T-cell (primary cell): ENCODE results near the gene PSMD12. TPM values are rescaled to one million over a fixed set of nuclear protein-coding genes. Genes with fewer than 3 reads are reported as not detected.
"Not testable (repeated sequence)": the region's sequence is repeated elsewhere in the genome, so short reads cannot be mapped to it uniquely, and the experiment has no call there.

ENCODE experiments used
- ATAC-seq, 4 experiments: fragments of 200-7000 bp in 3 of 4; fragments of 150-1000 bp in 1 of 4; cut with Tn5 transposase; replicated peaks in 1 of 4; 1 replicate in 3 of 4; 2 replicates in 1 of 4; pipeline ENCODE4 v1.10.0; 2021; ENCODE audit warnings: moderate library complexity in 3 of 4, mild to moderate bottlenecking in 2 of 4, moderate number of reproducible peaks in 1 of 4
- CTCF ChIA-PET, 2 donors: fragments of 300-600 bp; sonication (Branson Sonifier 250); formaldehyde crosslinking; loops; one replicate each; lab custom pipeline; 2022; ENCODE audit warnings: antibody characterized with exemption in 2 of 2; lab: Charles Lee
- POLR2A ChIA-PET, 2 donors: fragments of 300-600 bp; sonication (Branson Sonifier 250); formaldehyde crosslinking; loops; one replicate each; lab custom pipeline; 2022; ENCODE audit warnings: antibody characterized with exemption in 2 of 2; lab: Charles Lee
- DNase-seq, 35 experiments: peaks; one replicate each; pipeline versions ENCODE4 v3.0.0 to v3.0.0-alpha.2; 2013 to 2023
- H3K27ac ChIP-seq: one replicate; pipeline ENCODE4 v1.5.1; 2013; ENCODE audit warnings: low read length
- H3K27me3 ChIP-seq, 2 experiments: replicated peaks in 1 of 2; 1 replicate in 1 of 2; 2 replicates in 1 of 2; pipeline versions ENCODE4 v1.6.1 to v1.7.0; 2013; ENCODE audit warnings: low read length in 1 of 2, mixed read lengths in 1 of 2; ENCODE audit not compliant: control insufficient read depth in 2 of 2, insufficient read depth in 2 of 2; ENCODE audit errors: extremely low read depth in 1 of 2
- H3K36me3 ChIP-seq, 2 donors: 1 replicate in 1 of 2; 2 replicates in 1 of 2; pipeline versions ENCODE4 v1.6.1 to v1.7.0; 2013; ENCODE audit warnings: low read length in 1 of 2; ENCODE audit not compliant: control insufficient read depth in 2 of 2, insufficient read depth in 1 of 2; ENCODE audit errors: extremely low read depth in 1 of 2
- H3K4me1 ChIP-seq, 2 experiments: 1 replicate in 1 of 2; 2 replicates in 1 of 2; pipeline versions ENCODE4 v1.6.1 to v1.7.0; 2013; ENCODE audit warnings: low read length in 2 of 2, mixed read lengths in 1 of 2; ENCODE audit not compliant: insufficient read depth in 2 of 2, control insufficient read depth in 1 of 2; ENCODE audit errors: extremely low read depth in 1 of 2
- H3K4me3 ChIP-seq, 2 donors: 1 replicate in 1 of 2; 2 replicates in 1 of 2; pipeline versions ENCODE4 v1.5.1 to v1.7.0; 2013; ENCODE audit warnings: mild to moderate bottlenecking in 2 of 2, low read length in 1 of 2, moderate library complexity in 1 of 2; ENCODE audit not compliant: control insufficient read depth in 1 of 2; ENCODE audit errors: extremely low read depth in 1 of 2
- H3K9me3 ChIP-seq: 2 replicates; pipeline ENCODE4 v1.7.0; 2013
- H3K27ac Mint-ChIP-seq, 2 donors: one replicate each; pipeline ENCODE4 v1.8.0; 2020 to 2021; ENCODE audit warnings: mild to moderate bottlenecking in 2 of 2, mixed read lengths in 2 of 2
- H3K27me3 Mint-ChIP-seq, 2 donors: one replicate each; pipeline ENCODE4 v1.8.0; 2021 to 2022; ENCODE audit warnings: mixed read lengths in 2 of 2
- H3K36me3 Mint-ChIP-seq: one replicate; pipeline ENCODE4 v1.8.0; 2021; ENCODE audit warnings: mixed read lengths
- H3K4me1 Mint-ChIP-seq, 3 donors: one replicate each; pipeline ENCODE4 v1.8.0; 2020 to 2022; ENCODE audit warnings: mixed read lengths in 3 of 3, mild to moderate bottlenecking in 1 of 3
- H3K4me3 Mint-ChIP-seq, 3 donors: one replicate each; pipeline ENCODE4 v1.8.0; 2020 to 2022; ENCODE audit warnings: mild to moderate bottlenecking in 3 of 3, mixed read lengths in 3 of 3, moderate library complexity in 3 of 3
- H3K9me3 Mint-ChIP-seq, 3 donors: one replicate each; pipeline ENCODE4 v1.8.0; 2020 to 2022; ENCODE audit warnings: mixed read lengths in 3 of 3
- WGBS: methylation state at CpG from one replicate; pipeline ENCODE4 v1.1.5; 2013; ENCODE audit warnings: missing lambda C conversion rate; ENCODE audit not compliant: insufficient coverage; 5-methylcytosine and 5-hydroxymethylcytosine counted together
- total RNA-seq, 35 experiments: library from RNA in 6 of 35; stranded (reverse) in 6 of 35; fragments of 120-200 nt in 1 of 35; gene quantifications; one replicate each; pipeline versions ENCODE4 v1.2.1 to v1.2.4 and lab custom pipeline; 2013 to 2026

Gene PSMD12
- total RNA-seq, 5 donors from 2014 or later (not counting 1 experiment from before 2014, with no cell fraction given) = 28.1 to 49.9 (median 37.7) TPM

DNA sequence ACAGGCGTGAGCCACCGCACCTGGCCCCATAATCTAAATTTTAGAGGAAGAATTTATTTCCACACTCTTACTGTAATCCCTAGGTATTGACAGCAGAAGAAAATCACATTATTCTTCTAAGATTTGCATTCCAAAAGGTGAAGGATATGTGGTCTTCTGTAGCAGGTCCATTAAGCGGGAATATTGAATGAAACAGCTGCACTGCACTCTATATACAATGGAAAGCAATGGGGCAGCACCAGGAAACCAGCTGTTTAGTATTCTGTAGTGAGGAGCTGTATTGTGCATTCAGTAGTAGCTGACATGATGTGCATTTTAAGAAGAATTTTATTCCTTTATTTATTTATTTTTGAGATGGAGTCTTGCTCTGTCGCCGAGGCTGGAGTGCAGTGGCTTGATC lies 49.6 kb downstream of the PSMD12 start:
- H3K4me3 ChIP-seq = no peak overlapping the region
- Mint-ChIP-seq H3K9me3 (no peaks in the 10 kb centered on the region), H3K36me3 (no peaks in the 10 kb centered on the region), H3K4me3 (no peak overlapping the region), H3K4me1 (no peaks in the 10 kb centered on the region), H3K27me3 (peaks cover 0 to 4% of the 10 kb centered on the region in 2 donors), H3K27ac (no peak overlapping the region)
- no CpG with 5 or more reads among the region's 5 CpGs for WGBS
- DNase-seq (no peak), ATAC-seq (no peak)
- no peak overlapping the region for H3K27ac ChIP-seq
- peaks cover 0 to 7% of the 10 kb centered on the region in 2 experiments for H3K27me3 ChIP-seq
- H3K36me3 ChIP-seq = no peaks in the 10 kb centered on the region
- H3K9me3 ChIP-seq = no peaks in the 10 kb centered on the region
- ChIA-PET CTCF (no interaction called here), POLR2A (no interaction called here)
- no peaks in the 10 kb centered on the region for H3K4me1 ChIP-seq

DNA sequence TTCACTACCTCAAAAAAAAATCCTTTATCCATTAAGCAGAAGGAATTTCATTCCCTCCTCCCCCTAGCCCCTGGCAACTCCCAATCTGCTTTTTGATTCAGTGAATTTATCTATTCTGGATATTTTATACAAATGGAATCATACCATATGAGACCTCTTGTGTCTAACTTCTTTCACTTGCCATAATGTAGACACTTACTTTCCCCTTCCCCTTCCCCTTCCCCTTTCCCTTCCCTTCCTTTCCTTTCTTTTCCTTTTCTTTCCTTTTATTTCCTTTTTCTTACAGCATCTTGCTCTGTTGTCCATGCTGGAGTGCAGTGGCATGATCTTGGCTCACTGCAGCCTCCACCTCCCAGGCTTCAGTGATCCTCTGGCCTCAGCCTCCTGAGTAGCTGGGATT lies 50.5 kb downstream of the PSMD12 start:
- Histone ChIP-seq H3K4me3 (no peak overlapping the region), H3K9me3 (no peaks in the 10 kb centered on the region), H3K4me1 (no peaks in the 10 kb centered on the region), H3K27ac (no peak overlapping the region), H3K36me3 (no peaks in the 10 kb centered on the region), H3K27me3 (peaks cover 0 to 7% of the 10 kb centered on the region in 2 experiments)
- no peak for ATAC-seq
- Mint-ChIP-seq H3K27ac (no peak overlapping the region), H3K36me3 (no peaks in the 10 kb centered on the region), H3K9me3 (no peaks in the 10 kb centered on the region), H3K4me1 (no peaks in the 10 kb centered on the region), H3K4me3 (no peak overlapping the region), H3K27me3 (peaks cover 0 to 4% of the 10 kb centered on the region in 2 donors)
- CTCF ChIA-PET = no interaction called here
- POLR2A ChIA-PET = no interaction called here
- DNase-seq = no peak

GRCh38 chr17:67312265-67312664 lies 54.1 kb downstream of the PSMD12 start:
- Histone ChIP-seq H3K27ac (no peak overlapping the region), H3K36me3 (no peaks in the 10 kb centered on the region), H3K27me3 (peaks cover 0 to 9% of the 10 kb centered on the region in 2 experiments), H3K4me1 (no peaks in the 10 kb centered on the region), H3K4me3 (no peak overlapping the region), H3K9me3 (no peaks in the 10 kb centered on the region)
- Mint-ChIP-seq H3K4me3 (no peak overlapping the region), H3K27me3 (peaks cover 0 to 1% of the 10 kb centered on the region in 2 donors), H3K9me3 (no peaks in the 10 kb centered on the region), H3K27ac (no peak overlapping the region), H3K36me3 (no peaks in the 10 kb centered on the region), H3K4me1 (no peaks in the 10 kb centered on the region)
- no peak for DNase-seq
- ChIA-PET POLR2A (no interaction called here), CTCF (no interaction called here)
- ATAC-seq = no peak
- WGBS = 100% methylated on average over 3 of the region's 6 CpGs

GRCh38 chr17:67311575-67311974 lies 54.8 kb downstream of the PSMD12 start:
- peaks cover 0 to 1% of the 10 kb centered on the region in 2 donors for H3K27me3 Mint-ChIP-seq
- H3K4me1 ChIP-seq = no peaks in the 10 kb centered on the region
- H3K9me3 Mint-ChIP-seq = no peaks in the 10 kb centered on the region
- ATAC-seq = no peak
- no peaks in the 10 kb centered on the region for H3K36me3 ChIP-seq
- no peaks in the 10 kb centered on the region for H3K4me1 Mint-ChIP-seq
- no peak overlapping the region for H3K27ac Mint-ChIP-seq
- H3K9me3 ChIP-seq = no peaks in the 10 kb centered on the region
- ChIA-PET POLR2A (no interaction called here), CTCF (interaction anchor here in 1 of 2 donors (0.6 kb wide), 1 partner anchor 55 kb away, joined by 3 read pairs; the partner anchor contains the start of gene PSMD12)
- WGBS = 100% methylated on average over 1 of the region's 4 CpGs
- peaks cover 0 to 9% of the 10 kb centered on the region in 2 experiments for H3K27me3 ChIP-seq
- no peak overlapping the region for H3K4me3 ChIP-seq
- DNase-seq = no peak
- H3K4me3 Mint-ChIP-seq = no peak overlapping the region
- no peak overlapping the region for H3K27ac ChIP-seq
- H3K36me3 Mint-ChIP-seq = no peaks in the 10 kb centered on the region

- WGBS = 86% methylated on average over 9 of the region's 10 CpGs
- no peak overlapping the region for H3K27ac ChIP-seq
- Mint-ChIP-seq H3K9me3 (no peaks in the 10 kb centered on the region), H3K27ac (no peak overlapping the region), H3K4me3 (no peak overlapping the region), H3K4me1 (no peaks in the 10 kb centered on the region), H3K27me3 (peaks cover 0 to 1% of the 10 kb centered on the region in 2 donors), H3K36me3 (no peaks in the 10 kb centered on the region)
- no peaks in the 10 kb centered on the region for H3K9me3 ChIP-seq
- DNase-seq = no peak
- POLR2A ChIA-PET = no interaction called here
- H3K4me1 ChIP-seq = no peaks in the 10 kb centered on the region
- CTCF ChIA-PET = interaction anchor here in 1 of 2 donors (0.6 kb wide), 1 partner anchor 471 kb away, joined by 4 read pairs; no protein-coding TSS in a partner anchor
- H3K27me3 ChIP-seq = peaks cover 0 to 9% of the 10 kb centered on the region in 2 experiments
- H3K4me3 ChIP-seq = no peak overlapping the region
- no peaks in the 10 kb centered on the region for H3K36me3 ChIP-seq
- ATAC-seq = no peak
Observed at GRCh38 chr17:67310406-67310805, 56.0 kb downstream of the PSMD12 start.

- WGBS = 79% methylated on average over 4 of the region's 10 CpGs
- H3K4me3 Mint-ChIP-seq, H3K9me3 Mint-ChIP-seq, POLR2A ChIA-PET, H3K9me3 ChIP-seq, H3K27ac Mint-ChIP-seq, H3K27me3 Mint-ChIP-seq, H3K4me1 ChIP-seq, ATAC-seq, DNase-seq, H3K4me1 Mint-ChIP-seq, H3K36me3 ChIP-seq, H3K27ac ChIP-seq, H3K36me3 Mint-ChIP-seq, H3K4me3 ChIP-seq, H3K27me3 ChIP-seq: not testable (repeated sequence)
- CTCF ChIA-PET = interaction anchor here in 1 of 2 donors (0.6 kb wide), 1 partner anchor 188 kb away, joined by 4 read pairs; no protein-coding TSS in a partner anchor
Observed at GRCh38 chr17:67305446-67306235, 60.7 kb downstream of the PSMD12 start.
